GM23338 (cell line): ENCODE measurements around the gene UHRF2. TPM values are rescaled to one million over a fixed set of nuclear protein-coding genes. Genes with fewer than 3 reads are reported as not detected.
A peak's percentile ranks its signal among the peaks of the same experiment; 100 is the strongest.

Source experiments
- ATAC-seq: fragments of 200-7000 bp; cut with Tn5 transposase; 3 replicates; pipeline ENCODE4 v1.9.1; 2020
- DNase-seq: peaks from one replicate; pipeline ENCODE4 v3.0.0-alpha.2; 2015; ENCODE audit warnings: low spot score
- H2AFZ ChIP-seq: fragments of 200-600 bp; sonication (generic); 2 replicates; pipeline ENCODE4 v1.8.0; 2016; ENCODE audit warnings: antibody characterized with exemption, mild to moderate bottlenecking, moderate library complexity
- H3F3A ChIP-seq: fragments of 200-600 bp; sonication (generic); replicated peaks from 2 replicates; pipeline ENCODE4 v1.8.0; 2017; ENCODE audit warnings: antibody characterized with exemption, mixed run types, low read depth
- H3K27ac ChIP-seq: fragments of 200-600 bp; sonication (generic); 2 replicates; pipeline ENCODE4 v1.6.1; 2016; ENCODE audit warnings: low read depth
- H3K27me3 ChIP-seq: fragments of 200-600 bp; sonication (generic); 2 replicates; pipeline ENCODE4 v1.8.0; 2016; ENCODE audit warnings: mild to moderate bottlenecking, mixed run types, moderate library complexity; ENCODE audit not compliant: insufficient read depth
- H3K36me3 ChIP-seq: fragments of 200-600 bp; sonication (generic); 2 replicates; pipeline ENCODE4 v1.8.0; 2016; ENCODE audit warnings: mild to moderate bottlenecking; ENCODE audit not compliant: insufficient read depth
- H3K4me1 ChIP-seq: fragments of 200-600 bp; sonication (generic); 2 replicates; pipeline ENCODE4 v1.8.0; 2016; ENCODE audit warnings: mild to moderate bottlenecking, moderate library complexity; ENCODE audit not compliant: insufficient read depth
- H3K4me2 ChIP-seq: fragments of 200-600 bp; sonication (generic); 2 replicates; pipeline ENCODE4 v1.7.1; 2017; ENCODE audit warnings: mixed run types
- H3K4me3 ChIP-seq: fragments of 200-600 bp; sonication (generic); 2 replicates; pipeline ENCODE4 v1.6.1; 2016; ENCODE audit warnings: mixed run types
- H3K79me2 ChIP-seq: fragments of 200-600 bp; sonication (generic); replicated peaks from 2 replicates; pipeline ENCODE4 v1.8.0; 2017; ENCODE audit warnings: mild to moderate bottlenecking; ENCODE audit not compliant: insufficient read depth
- H3K9me2 ChIP-seq: fragments of 200-600 bp; sonication (generic); 2 replicates; pipeline ENCODE4 v1.8.0; 2017; ENCODE audit not compliant: insufficient read depth
- H4K20me1 ChIP-seq: fragments of 200-600 bp; sonication (generic); replicated peaks from 2 replicates; pipeline ENCODE4 v1.8.0; 2017; ENCODE audit warnings: mild to moderate bottlenecking; ENCODE audit not compliant: insufficient read depth
- H3K27ac Mint-ChIP-seq: 2 replicates; pipeline ENCODE4 v1.8.0; 2020; ENCODE audit warnings: inconsistent platforms, mild to moderate bottlenecking, moderate library complexity, mixed read lengths
- H3K27me3 Mint-ChIP-seq: 3 replicates; pipeline ENCODE4 v1.8.0; 2022; ENCODE audit warnings: low read depth, mild to moderate bottlenecking, moderate library complexity, mixed read lengths, inconsistent platforms; ENCODE audit not compliant: insufficient read depth, poor library complexity
- H3K36me3 Mint-ChIP-seq: 3 replicates; pipeline ENCODE4 v1.8.0; 2021; ENCODE audit warnings: low read depth, mild to moderate bottlenecking, inconsistent platforms, moderate library complexity, mixed read lengths
- H3K4me1 Mint-ChIP-seq: 3 replicates; pipeline ENCODE4 v1.8.0; 2020; ENCODE audit warnings: mild to moderate bottlenecking, inconsistent platforms, mixed read lengths
- H3K4me3 Mint-ChIP-seq: 3 replicates; pipeline ENCODE4 v1.8.0; 2021; ENCODE audit warnings: moderate library complexity, mild to moderate bottlenecking, inconsistent platforms, mixed read lengths
- H3K9me3 Mint-ChIP-seq: 3 replicates; pipeline ENCODE4 v1.8.0; 2020; ENCODE audit warnings: moderate library complexity, mild to moderate bottlenecking, inconsistent platforms, mixed read lengths
- CTCF ChIP-seq, 2 experiments: fragments of 200-600 bp in 1 of 2; sonication (generic) in 1 of 2; conservative IDR thresholded peaks; 2 replicates each; pipeline versions ENCODE4 v1.5.1 to v1.6.1; 2016 to 2017; ENCODE audit warnings: antibody characterized with exemption in 2 of 2, low read depth in 2 of 2, mild to moderate bottlenecking in 2 of 2, moderate library complexity in 1 of 2
- EZH2 ChIP-seq: fragments of 200-600 bp; sonication (generic); IDR thresholded peaks from one replicate; pipeline ENCODE4 v1.8.0; 2017; ENCODE audit warnings: antibody characterized with exemption, mild to moderate bottlenecking, low read depth; ENCODE audit not compliant: unreplicated experiment
- NANOG ChIP-seq: IDR thresholded peaks from 2 replicates; pipeline ENCODE4 v1.6.1; 2016; ENCODE audit warnings: antibody characterized with exemption, borderline replicate concordance
- POLR2AphosphoS5 ChIP-seq: IDR thresholded peaks from 2 replicates; pipeline ENCODE4 v1.6.1; 2016; ENCODE audit warnings: antibody characterized with exemption, low read depth
- ZNF331 ChIP-seq: fragments of 250-450 bp; sonication (Bioruptor Pico); IDR thresholded peaks from 2 replicates; pipeline ENCODE4 v1.5.0; 2020; ENCODE audit warnings: low read depth, mild to moderate bottlenecking, moderate library complexity
- polyA plus RNA-seq: library from polyadenylated mRNA; unstranded; fragments of >200 nt; fragmentation: Nextera tagmentation; extraction: Ambion mirVana; gene quantifications from 2 replicates; pipeline ENCODE4 v1.2.1, GENCODE V29; 2016
- total RNA-seq: library from RNA; depleted of rRNA; stranded (reverse); fragments of >200 nt; shearing (Covaris generic); gene quantifications from 2 replicates; pipeline ENCODE4 v1.2.3, GENCODE V29; 2014
- TF ChIP-seq, protein P1 (sequence below): IDR thresholded peaks from 2 replicates; pipeline ENCODE4 v1.6.1; 2016; ENCODE audit warnings: antibody characterized with exemption

The UHRF2 gene
- total and polyA plus RNA-seq, 2 experiments from 2014 or later, result 15.1 to 51.6 TPM

GRCh38 chr9:6433410-6433809 lies 20.4 kb downstream of the UHRF2 start:
- peaks cover 8% of the 10 kb centered on the region; the same call in 2 of the 3 replicates for H3K4me1 Mint-ChIP-seq
- no peaks in the 10 kb centered on the region for H3K9me3 Mint-ChIP-seq
- H3K79me2 ChIP-seq, result peaks cover 99% of the 10 kb centered on the region
- H3F3A ChIP-seq, result no peaks in the 10 kb centered on the region
- peaks cover 20% of the 10 kb centered on the region; the same call in 1 of the 2 replicates for H4K20me1 ChIP-seq
- H3K4me1 ChIP-seq, result no peaks in the 10 kb centered on the region
- TF ChIP-seq POLR2AphosphoS5 (no peak), CTCF (conservative IDR thresholded peaks at IDR 0.05; ENCODE audit: low read depth in 2 of 2) (no peak), NANOG (no peak), EZH2 (no peak), ZNF331 (CRISPR knock-in tag) (no peak)
- TF ChIP-seq, protein P1, sequence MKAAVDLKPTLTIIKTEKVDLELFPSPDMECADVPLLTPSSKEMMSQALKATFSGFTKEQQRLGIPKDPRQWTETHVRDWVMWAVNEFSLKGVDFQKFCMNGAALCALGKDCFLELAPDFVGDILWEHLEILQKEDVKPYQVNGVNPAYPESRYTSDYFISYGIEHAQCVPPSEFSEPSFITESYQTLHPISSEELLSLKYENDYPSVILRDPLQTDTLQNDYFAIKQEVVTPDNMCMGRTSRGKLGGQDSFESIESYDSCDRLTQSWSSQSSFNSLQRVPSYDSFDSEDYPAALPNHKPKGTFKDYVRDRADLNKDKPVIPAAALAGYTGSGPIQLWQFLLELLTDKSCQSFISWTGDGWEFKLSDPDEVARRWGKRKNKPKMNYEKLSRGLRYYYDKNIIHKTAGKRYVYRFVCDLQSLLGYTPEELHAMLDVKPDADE, result no peak
- ATAC-seq (no peak), DNase-seq (no peak)
- H3K27ac ChIP-seq, result no peak overlapping the region
- H3K27me3 Mint-ChIP-seq, result no peaks in the 10 kb centered on the region
- H3K36me3 Mint-ChIP-seq, result no peaks in the 10 kb centered on the region; the same call in 1 of the 3 replicates
- H3K9me2 ChIP-seq, result no peaks in the 10 kb centered on the region
- no peak overlapping the region for H3K4me2 ChIP-seq
- H3K4me3 ChIP-seq, result no peak overlapping the region
- H2AFZ ChIP-seq, result no peak overlapping the region
- no peak overlapping the region for H3K27ac Mint-ChIP-seq
- H3K4me3 Mint-ChIP-seq, result no peak overlapping the region
- no peaks in the 10 kb centered on the region for H3K27me3 ChIP-seq
- no peaks in the 10 kb centered on the region for H3K36me3 ChIP-seq

- TF ChIP-seq ZNF331 (CRISPR knock-in tag) (no peak), EZH2 (no peak)
- no peaks in the 10 kb centered on the region for H3K36me3 ChIP-seq
- Mint-ChIP-seq H3K27me3 (no peaks in the 10 kb centered on the region), H3K27ac (peak overlapping the region; percentile 40; the same call in 1 of the 2 replicates), H3K36me3 (no peaks in the 10 kb centered on the region; the same call in 2 of the 3 replicates), H3K9me3 (no peaks in the 10 kb centered on the region), H3K4me1 (peaks cover 6% of the 10 kb centered on the region; the same call in 1 of the 3 replicates), H3K4me3 (no peak overlapping the region)
- no peak overlapping the region for H2AFZ ChIP-seq
- DNase-seq (no peak), ATAC-seq (no peak)
- no peak overlapping the region for H3K27ac ChIP-seq
- peaks cover 40% of the 10 kb centered on the region for H4K20me1 ChIP-seq
- no peak overlapping the region for H3K4me2 ChIP-seq
- peaks cover 99% of the 10 kb centered on the region for H3K79me2 ChIP-seq
- no peak overlapping the region for H3K4me3 ChIP-seq
- H3F3A ChIP-seq, result no peaks in the 10 kb centered on the region
- H3K4me1 ChIP-seq, result no peaks in the 10 kb centered on the region; the same call in 1 of the 2 replicates
- no peaks in the 10 kb centered on the region for H3K27me3 ChIP-seq
- H3K9me2 ChIP-seq, result no peaks in the 10 kb centered on the region
Measured at GRCh38 chr9:6439051-6439703, 26.2 kb downstream of the UHRF2 start.
